Choroid plexus epithelial cell (primary cell): ENCODE data around the gene GUCY1A1.
A peak's percentile ranks its signal among the peaks of the same experiment; 100 is the strongest.

Source experiments
- DNase-seq: peaks from one replicate; pipeline ENCODE4 v3.0.0-alpha.2; 2010; ENCODE audit warnings: low read depth
- H3K4me3 ChIP-seq: 2 replicates; pipeline ENCODE4 v1.5.1; 2011; ENCODE audit warnings: low read depth, mild to moderate bottlenecking, control low read depth, low read length, moderate library complexity
- CTCF ChIP-seq: conservative IDR thresholded peaks from 2 replicates; pipeline ENCODE4 v1.5.1; 2011; ENCODE audit warnings: low read depth, mild to moderate bottlenecking, control low read depth, inconsistent platforms, low read length, moderate library complexity

Gene GUCY1A1

GRCh38 chr4:155629183-155629825, 37.3 kb upstream of the GUCY1A1 start:
- no peak overlapping the region for H3K4me3 ChIP-seq
- TF ChIP-seq CTCF, result no peak
- DNase-seq, result peak; percentile 49

GRCh38 chr4:155629956-155630355, 36.7 kb upstream of the GUCY1A1 start:
- H3K4me3 ChIP-seq, result no peak overlapping the region
- DNase-seq, result peak; percentile 35
- no peak for TF ChIP-seq CTCF

GRCh38 chr4:155632310-155632840, 34.3 kb upstream of the GUCY1A1 start:
- H3K4me3 ChIP-seq, result no peak overlapping the region
- no peak for TF ChIP-seq CTCF
- no peak for DNase-seq

- no peak overlapping the region for H3K4me3 ChIP-seq
- no peak for TF ChIP-seq CTCF
- no peak for DNase-seq
These were observed 28.3 kb upstream of the GUCY1A1 start for GRCh38 chr4:155638195-155638965.

- DNase-seq, result peak; percentile 3
- H3K4me3 ChIP-seq, result no peak overlapping the region
- no peak for TF ChIP-seq CTCF
These were observed 26.7 kb upstream of the GUCY1A1 start for GRCh38 chr4:155639704-155640523.

GRCh38 chr4:155640751-155641150, 25.9 kb upstream of the GUCY1A1 start:
- no peak for TF ChIP-seq CTCF
- DNase-seq, result no peak
- H3K4me3 ChIP-seq, result no peak overlapping the region
